Kidney (tissue), 14 donors: ENCODE results near the gene TBC1D1. TPM values are rescaled to one million over a fixed set of nuclear protein-coding genes. Genes with fewer than 3 reads are reported as not detected.

Experiments
- DNase-seq, 5 donors: peaks; one replicate each; pipeline ENCODE4 v3.0.0-alpha.2; 2013 to 2020
- FAIRE-seq: peaks from 2 replicates; lab custom pipeline; 2012; peaks lifted over from hg19 to GRCh38; lab: Jason Lieb, UNC
- H3K27ac ChIP-seq, 2 donors: one replicate each; pipeline ENCODE4 v1.7.0; 2013; ENCODE audit warnings: low read depth in 2 of 2, low read length in 2 of 2, inconsistent platforms in 1 of 2
- H3K27me3 ChIP-seq: one replicate; pipeline ENCODE4 v1.7.1; 2013; ENCODE audit warnings: low read length, inconsistent platforms; ENCODE audit not compliant: control insufficient read depth, insufficient read depth
- H3K36me3 ChIP-seq, 3 donors: one replicate each; pipeline versions ENCODE4 v1.7.0 to v1.7.1; 2013; ENCODE audit warnings: low read length in 3 of 3, control low read depth in 1 of 3, inconsistent platforms in 1 of 3; ENCODE audit not compliant: insufficient read depth in 3 of 3, control insufficient read depth in 2 of 3
- H3K4me1 ChIP-seq, 3 donors: one replicate each; pipeline versions ENCODE4 v1.7.0 to v1.7.1; 2013; ENCODE audit warnings: low read length in 3 of 3, inconsistent platforms in 1 of 3, low read depth in 1 of 3; ENCODE audit not compliant: control insufficient read depth in 2 of 3, insufficient read depth in 2 of 3
- H3K4me3 ChIP-seq, 3 donors: one replicate each; pipeline versions ENCODE4 v1.7.0 to v1.8.1; 2013; ENCODE audit warnings: low read length in 3 of 3, control low read depth in 1 of 3, inconsistent platforms in 1 of 3
- H3K9ac ChIP-seq, 3 donors: one replicate each; pipeline versions ENCODE4 v1.7.0 to v1.7.1; 2013; ENCODE audit warnings: low read length in 3 of 3, control low read depth in 1 of 3, inconsistent platforms in 1 of 3
- H3K9me3 ChIP-seq, 3 donors: one replicate each; pipeline versions ENCODE4 v1.7.0 to v1.7.1; 2013; ENCODE audit warnings: low read length in 3 of 3, control low read depth in 1 of 3, inconsistent platforms in 1 of 3; ENCODE audit not compliant: control insufficient read depth in 2 of 3, insufficient read depth in 1 of 3
- intact Hi-C: fragments of 100-400 bp; cut with DNase I; formaldehyde crosslinking; loops from one replicate; pipeline ENCODE4 v1.11.1; 2022
- polyA plus RNA-seq: library from polyadenylated mRNA; stranded (reverse); fragments of 350-450 nt; fragmentation: Illumina TruSeq; extraction: RNeasy Lipid Tissue Mini Kit (QIAGEN cat#74804); gene quantifications from one replicate; pipeline ENCODE4 v1.2.3, GENCODE V29; 2014; ENCODE audit warnings: low read depth, low replicate concordance; ENCODE audit not compliant: insufficient read depth
- total RNA-seq: library from RNA; stranded (reverse); fragmentation: NEBNext Ultra II Directional; extraction: Animal tissue kit (Norgen Biotek cat#: 25700); gene quantifications from one replicate; pipeline ENCODE4 v1.2.1, GENCODE V29; 2021
- TF ChIP-seq, protein P1 (sequence below): IDR thresholded peaks from 3 replicates; pipeline ENCODE4 v1.5.1; 2012; ENCODE audit warnings: mild to moderate bottlenecking, moderate library complexity, borderline replicate concordance; ENCODE audit not compliant: insufficient read depth; ENCODE audit errors: extremely low read depth
- donor health status: control.
- donor health status: control.
- donor health status: control.
- donor health status: control.
- donor health status: control.
- donor health status: DM: yes; HTN: yes; CAD: no.
- donor health status: Normal renal cell carcinoma (clear cell type).

TBC1D1 gene
- total and polyA plus RNA-seq, 2 donors from 2014 or later = 170 to 182 TPM

DNA sequence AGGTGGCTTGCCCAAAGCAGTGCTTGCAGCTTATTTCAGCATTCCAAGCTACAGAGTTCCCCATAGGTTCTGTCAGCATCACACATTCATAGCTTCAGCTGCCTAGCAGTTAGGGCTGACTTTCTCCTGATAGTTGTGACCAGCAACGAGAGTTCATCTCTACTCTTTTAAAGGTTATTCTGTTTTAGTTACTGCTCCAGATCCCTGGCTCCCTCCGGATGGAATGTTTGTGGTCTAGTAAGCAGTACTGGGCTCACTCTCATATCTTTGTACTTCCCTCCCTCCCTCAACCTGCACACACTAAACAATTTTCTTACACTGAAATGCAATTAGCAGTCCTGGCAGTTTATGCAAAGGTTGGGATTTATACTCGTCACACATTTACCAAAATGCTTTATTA lies 113.2 kb downstream of the TBC1D1 start:
- DNase-seq (peak in 2 of 5 donors; percentile 44 to 71), FAIRE-seq (no peak)
- H3K9me3 ChIP-seq = no peaks in the 10 kb centered on the region
- H3K27me3 ChIP-seq = no peaks in the 10 kb centered on the region
- peak overlapping the region; percentile 3 to 11 for H3K27ac ChIP-seq
- peaks cover 8 to 44% (median 34%) of the 10 kb centered on the region in 3 donors for H3K4me1 ChIP-seq
- no peak overlapping the region for H3K4me3 ChIP-seq
- TF ChIP-seq, protein P1, sequence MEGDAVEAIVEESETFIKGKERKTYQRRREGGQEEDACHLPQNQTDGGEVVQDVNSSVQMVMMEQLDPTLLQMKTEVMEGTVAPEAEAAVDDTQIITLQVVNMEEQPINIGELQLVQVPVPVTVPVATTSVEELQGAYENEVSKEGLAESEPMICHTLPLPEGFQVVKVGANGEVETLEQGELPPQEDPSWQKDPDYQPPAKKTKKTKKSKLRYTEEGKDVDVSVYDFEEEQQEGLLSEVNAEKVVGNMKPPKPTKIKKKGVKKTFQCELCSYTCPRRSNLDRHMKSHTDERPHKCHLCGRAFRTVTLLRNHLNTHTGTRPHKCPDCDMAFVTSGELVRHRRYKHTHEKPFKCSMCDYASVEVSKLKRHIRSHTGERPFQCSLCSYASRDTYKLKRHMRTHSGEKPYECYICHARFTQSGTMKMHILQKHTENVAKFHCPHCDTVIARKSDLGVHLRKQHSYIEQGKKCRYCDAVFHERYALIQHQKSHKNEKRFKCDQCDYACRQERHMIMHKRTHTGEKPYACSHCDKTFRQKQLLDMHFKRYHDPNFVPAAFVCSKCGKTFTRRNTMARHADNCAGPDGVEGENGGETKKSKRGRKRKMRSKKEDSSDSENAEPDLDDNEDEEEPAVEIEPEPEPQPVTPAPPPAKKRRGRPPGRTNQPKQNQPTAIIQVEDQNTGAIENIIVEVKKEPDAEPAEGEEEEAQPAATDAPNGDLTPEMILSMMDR = no peak
- H3K9ac ChIP-seq = no peak overlapping the region
- intact Hi-C loops = no loop called here
- no peaks in the 10 kb centered on the region for H3K36me3 ChIP-seq

- no peak overlapping the region for H3K4me3 ChIP-seq
- peaks cover 8 to 52% (median 31%) of the 10 kb centered on the region in 3 donors for H3K4me1 ChIP-seq
- peak overlapping the region; percentile 56 to 59 for H3K27ac ChIP-seq
- TF ChIP-seq, protein P1 = no peak
- no peaks in the 10 kb centered on the region for H3K36me3 ChIP-seq
- no peak for FAIRE-seq
- intact Hi-C loops = no loop called here
- H3K27me3 ChIP-seq = no peaks in the 10 kb centered on the region
- H3K9me3 ChIP-seq = no peaks in the 10 kb centered on the region
- H3K9ac ChIP-seq = no peak overlapping the region
- peak in 2 of 5 donors; percentile 68 to 71 for DNase-seq
These were observed 114.0 kb downstream of the TBC1D1 start for GRCh38 chr4:38004887-38005286.

DNA sequence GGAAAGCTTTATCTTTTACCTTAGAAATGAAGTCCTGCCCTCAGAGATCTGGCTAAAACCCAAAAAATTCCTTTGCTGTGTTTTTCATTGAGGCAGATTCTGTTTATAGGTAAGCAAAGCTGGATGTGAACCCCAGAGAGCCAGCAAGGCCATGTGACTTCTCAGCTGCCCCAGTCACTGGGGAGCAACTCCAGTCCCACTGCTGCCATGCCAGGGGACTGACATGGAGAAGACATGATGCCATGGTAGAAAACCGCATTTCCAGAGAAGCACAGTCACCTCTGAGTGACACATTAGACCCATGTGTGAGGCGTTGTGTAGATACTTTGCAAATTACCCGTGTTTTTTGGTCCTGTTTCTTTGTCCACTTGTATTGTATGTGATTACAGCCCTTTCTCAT lies 114.8 kb downstream of the TBC1D1 start:
- Histone ChIP-seq H3K27ac (peak overlapping the region; percentile 56 to 59), H3K9me3 (no peaks in the 10 kb centered on the region), H3K36me3 (no peaks in the 10 kb centered on the region), H3K9ac (peak overlapping the region in 1 of 3 donors; percentile 2), H3K4me3 (no peak overlapping the region), H3K27me3 (no peaks in the 10 kb centered on the region), H3K4me1 (peaks cover 8 to 59% (median 38%) of the 10 kb centered on the region in 3 donors)
- FAIRE-seq = no peak
- no peak for DNase-seq
- TF ChIP-seq, protein P1 = no peak
- intact Hi-C loops = no loop called here

DNA sequence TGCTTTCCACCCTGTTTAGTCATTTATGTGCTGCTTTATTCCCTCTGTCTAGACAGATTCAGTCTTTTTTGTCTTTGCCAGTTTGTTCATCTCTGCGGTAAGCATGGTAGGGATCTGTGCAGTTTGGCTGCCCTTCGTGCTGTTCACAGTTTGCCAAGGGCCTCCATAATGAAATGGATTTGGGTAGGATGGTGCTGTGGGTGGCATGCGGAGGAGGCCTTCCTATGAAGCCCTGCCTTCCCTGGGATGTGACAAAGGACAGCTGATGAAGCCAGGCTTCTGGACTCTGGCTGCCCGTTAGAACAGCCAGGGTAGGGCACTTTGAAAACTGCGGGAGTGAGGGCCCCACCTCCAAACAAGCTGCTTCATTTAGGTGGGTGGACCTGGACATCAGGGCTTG lies 116.8 kb downstream of the TBC1D1 start:
- Histone ChIP-seq H3K9me3 (no peaks in the 10 kb centered on the region), H3K27ac (peak overlapping the region; percentile 15 to 67), H3K27me3 (no peaks in the 10 kb centered on the region), H3K4me1 (peaks cover 8 to 72% (median 44%) of the 10 kb centered on the region in 3 donors), H3K9ac (peak overlapping the region in 1 of 3 donors; percentile 10), H3K4me3 (no peak overlapping the region), H3K36me3 (no peaks in the 10 kb centered on the region)
- no peak for DNase-seq
- TF ChIP-seq, protein P1 = no peak
- FAIRE-seq = no peak
- intact Hi-C loops = no loop called here
